IMR-90 (cell line): ENCODE results near the gene TCFL5.

Experiments used
- CHD1 ChIP-seq: IDR thresholded peaks from 2 replicates; pipeline ENCODE4 v1.6.1; 2012; ENCODE audit warnings: low read depth, low read length, improper control_type of control experiment
- MAFK ChIP-seq: IDR thresholded peaks from 2 replicates; pipeline ENCODE4 v1.6.1; 2012; ENCODE audit warnings: low read depth, low read length, improper control_type of control experiment
- MAZ ChIP-seq: IDR thresholded peaks from 2 replicates; pipeline ENCODE4 v1.6.1; 2012; ENCODE audit warnings: low read depth, mild to moderate bottlenecking, low read length, improper control_type of control experiment, moderate library complexity, borderline replicate concordance
- MXI1 ChIP-seq: IDR thresholded peaks from 2 replicates; pipeline ENCODE4 v1.6.1; 2012; ENCODE audit warnings: low read depth, mild to moderate bottlenecking, low read length, moderate library complexity, borderline replicate concordance
- POLR2A ChIP-seq: IDR thresholded peaks from 2 replicates; pipeline ENCODE4 v1.6.1; 2012; ENCODE audit warnings: mild to moderate bottlenecking, low read depth, low read length
- RAD21 ChIP-seq: IDR thresholded peaks from 2 replicates; pipeline ENCODE4 v1.6.1; 2012; ENCODE audit warnings: low read length, improper control_type of control experiment
- RCOR1 ChIP-seq: IDR thresholded peaks from 2 replicates; pipeline ENCODE4 v1.6.1; 2012; ENCODE audit warnings: mild to moderate bottlenecking, low read length, improper control_type of control experiment; ENCODE audit not compliant: insufficient replicate concordance
- RFX5 ChIP-seq: IDR thresholded peaks from 2 replicates; pipeline ENCODE4 v1.8.0; 2012; ENCODE audit warnings: low read depth, mild to moderate bottlenecking, low read length, moderate library complexity
- TF ChIP-seq, protein P1 (sequence below): conservative IDR thresholded peaks from 2 replicates; pipeline ENCODE4 v1.5.1; 2012; ENCODE audit warnings: mild to moderate bottlenecking, low read depth, low read length, improper control_type of control experiment
- TF ChIP-seq, protein P2 (sequence below): fragments of 150-350 bp; IDR thresholded peaks from 2 replicates; pipeline ENCODE4 v1.6.1; 2017; ENCODE audit warnings: mild to moderate bottlenecking, antibody characterized with exemption, low read length, low read depth

DNA sequence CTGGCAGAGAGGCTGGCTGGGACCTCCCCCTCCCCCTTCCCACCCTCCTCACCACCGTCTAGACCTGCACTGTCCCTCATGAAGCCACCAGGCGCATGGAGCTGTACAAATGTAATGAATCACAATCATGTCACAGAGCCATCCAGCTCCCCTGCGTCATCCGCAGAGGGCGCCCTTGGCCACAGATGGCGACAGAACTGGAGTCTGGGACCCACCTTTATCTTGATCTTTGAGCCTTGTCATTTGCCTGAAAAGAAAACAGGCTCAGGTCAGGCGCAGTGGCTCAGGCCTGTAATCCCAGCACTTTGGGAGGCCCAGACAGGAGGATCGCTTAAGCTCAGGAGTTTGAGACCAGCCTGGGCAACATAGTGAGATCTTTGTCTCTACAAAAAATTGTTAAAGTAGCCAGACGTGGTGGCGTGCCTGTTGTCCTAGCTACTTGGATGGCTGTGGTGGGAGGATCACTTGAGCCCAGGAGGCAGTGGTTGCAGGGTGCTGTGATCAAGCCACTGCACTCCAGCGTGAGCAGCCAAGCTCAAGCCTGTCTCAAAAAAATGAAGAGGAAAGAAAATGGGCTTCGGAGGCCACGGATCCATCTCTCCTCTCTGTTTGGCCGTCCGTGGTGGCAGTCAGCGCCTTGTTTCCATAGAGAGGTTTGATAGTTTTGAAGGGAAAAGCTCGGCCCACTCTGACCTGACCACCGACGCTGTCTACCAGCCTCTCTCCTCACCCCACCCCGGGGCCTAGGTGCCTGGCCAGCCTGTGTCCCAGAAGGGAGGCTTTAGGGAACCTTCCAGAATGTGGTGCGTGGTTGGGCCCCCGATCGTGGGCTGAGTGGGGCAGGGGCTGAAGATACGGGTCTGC, 38.6 kb downstream of the TCFL5 start:
- TF ChIP-seq, protein P1, sequence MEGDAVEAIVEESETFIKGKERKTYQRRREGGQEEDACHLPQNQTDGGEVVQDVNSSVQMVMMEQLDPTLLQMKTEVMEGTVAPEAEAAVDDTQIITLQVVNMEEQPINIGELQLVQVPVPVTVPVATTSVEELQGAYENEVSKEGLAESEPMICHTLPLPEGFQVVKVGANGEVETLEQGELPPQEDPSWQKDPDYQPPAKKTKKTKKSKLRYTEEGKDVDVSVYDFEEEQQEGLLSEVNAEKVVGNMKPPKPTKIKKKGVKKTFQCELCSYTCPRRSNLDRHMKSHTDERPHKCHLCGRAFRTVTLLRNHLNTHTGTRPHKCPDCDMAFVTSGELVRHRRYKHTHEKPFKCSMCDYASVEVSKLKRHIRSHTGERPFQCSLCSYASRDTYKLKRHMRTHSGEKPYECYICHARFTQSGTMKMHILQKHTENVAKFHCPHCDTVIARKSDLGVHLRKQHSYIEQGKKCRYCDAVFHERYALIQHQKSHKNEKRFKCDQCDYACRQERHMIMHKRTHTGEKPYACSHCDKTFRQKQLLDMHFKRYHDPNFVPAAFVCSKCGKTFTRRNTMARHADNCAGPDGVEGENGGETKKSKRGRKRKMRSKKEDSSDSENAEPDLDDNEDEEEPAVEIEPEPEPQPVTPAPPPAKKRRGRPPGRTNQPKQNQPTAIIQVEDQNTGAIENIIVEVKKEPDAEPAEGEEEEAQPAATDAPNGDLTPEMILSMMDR, result peak; percentile 38
- TF ChIP-seq MAZ (no peak), RFX5 (no peak), MAFK (no peak), CHD1 (no peak), POLR2A (no peak), RCOR1 (no peak), RAD21 (peak; percentile 51), MXI1 (no peak)
- TF ChIP-seq, protein P2, sequence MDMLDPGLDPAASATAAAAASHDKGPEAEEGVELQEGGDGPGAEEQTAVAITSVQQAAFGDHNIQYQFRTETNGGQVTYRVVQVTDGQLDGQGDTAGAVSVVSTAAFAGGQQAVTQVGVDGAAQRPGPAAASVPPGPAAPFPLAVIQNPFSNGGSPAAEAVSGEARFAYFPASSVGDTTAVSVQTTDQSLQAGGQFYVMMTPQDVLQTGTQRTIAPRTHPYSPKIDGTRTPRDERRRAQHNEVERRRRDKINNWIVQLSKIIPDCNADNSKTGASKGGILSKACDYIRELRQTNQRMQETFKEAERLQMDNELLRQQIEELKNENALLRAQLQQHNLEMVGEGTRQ, result no peak
